HG03558 (cell line): ENCODE results near the gene PLA2G10.
"Not testable (repeated sequence)": the region's sequence is repeated elsewhere in the genome, so short reads cannot be mapped to it uniquely, and the experiment has no call there.

ENCODE experiments used
- ATAC-seq: cut with Tn5 transposase; IDR thresholded peaks from one replicate; pipeline ENCODE4 v1.9.1; 2021; ENCODE audit warnings: moderate number of reproducible peaks; ENCODE audit not compliant: unreplicated experiment; ENCODE audit errors: extremely low read depth

The PLA2G10 gene

GRCh38 chr16:14694129-14694528, at the start of gene PLA2G10:
Gene PLA2G10, minus strand, starts transcription at chr16:14694308. Its CDS starts 79 bp downstream, at chr16:14694229.
- not testable (repeated sequence) for ATAC-seq

DNA sequence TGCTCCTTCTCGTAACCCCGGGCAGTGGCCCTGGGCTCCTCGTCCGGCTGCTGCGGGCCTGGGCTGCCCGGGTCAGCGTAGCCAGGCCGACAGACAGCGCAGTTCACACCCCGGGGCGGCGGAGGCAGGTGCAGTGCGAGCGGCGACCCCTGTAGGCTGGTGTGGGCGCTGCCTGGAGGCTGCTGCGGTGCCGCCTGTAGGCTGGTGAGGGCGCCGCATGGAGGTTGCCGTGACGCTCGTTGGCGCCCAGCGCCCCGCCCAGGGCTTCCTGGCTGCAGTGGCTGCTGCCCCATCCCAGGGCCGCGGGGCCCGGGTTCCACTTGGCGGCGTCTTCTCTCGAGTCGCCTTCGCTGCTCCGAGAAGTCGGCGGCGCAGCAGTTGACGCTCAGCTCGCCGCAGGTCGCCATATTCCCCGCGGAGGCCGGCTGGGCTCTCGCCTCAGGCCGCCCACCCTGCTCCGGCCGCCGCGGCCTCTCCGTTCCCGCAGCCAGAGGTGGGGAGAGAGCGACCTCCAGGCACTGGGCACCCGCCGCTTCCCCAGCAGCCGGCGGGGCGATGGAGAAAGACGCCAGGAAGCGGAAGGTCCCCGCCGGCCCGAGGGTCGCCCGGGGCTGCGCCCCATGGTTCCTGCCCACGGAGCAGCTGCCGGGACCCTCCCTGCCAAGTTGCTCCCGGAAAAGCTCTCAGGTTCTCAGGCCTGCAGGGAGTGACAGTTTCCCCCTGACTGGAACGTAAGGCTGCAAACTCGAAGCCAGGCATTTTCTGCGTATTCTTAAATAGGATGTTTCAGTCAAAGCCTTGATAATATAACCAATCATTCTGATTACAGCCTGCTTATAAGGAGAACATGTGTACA, 48.4 kb upstream of the PLA2G10 start, which contains the start of gene NPIPA2:
Gene NPIPA2, plus strand, starts transcription at position 261 of the 856 bp plus-strand sequence. CDS start 5,533 bp downstream, outside the sequence.
- ATAC-seq: peak; percentile 88

GRCh38 chr16:14741794-14742193, 47.7 kb upstream of the PLA2G10 start:
- not testable (repeated sequence) for ATAC-seq

- ATAC-seq: not testable (repeated sequence)
Observed at GRCh38 chr16:14740832-14741385, 46.8 kb upstream of the PLA2G10 start.

DNA sequence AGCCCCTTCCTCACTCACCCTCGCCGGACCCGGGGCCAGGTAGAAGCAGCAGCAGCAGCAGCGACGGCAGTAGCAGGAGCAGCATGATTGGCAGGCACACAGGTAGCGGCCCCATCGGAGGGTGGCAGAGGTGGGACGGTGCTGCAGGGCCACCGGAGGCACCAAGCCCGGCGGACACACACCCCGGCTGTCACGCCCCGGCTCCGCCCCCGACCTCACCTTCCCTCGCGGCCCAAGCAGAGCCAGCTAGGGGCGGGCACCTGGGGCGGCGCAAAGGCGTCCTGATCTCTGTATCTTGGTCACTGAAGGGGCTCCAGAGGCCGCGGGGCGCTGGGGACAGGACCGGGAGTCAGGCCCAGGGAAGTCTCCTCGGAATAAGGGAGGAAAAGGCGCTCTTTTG, 39.1 kb upstream of the PLA2G10 start:
- ATAC-seq: not testable (repeated sequence)

DNA sequence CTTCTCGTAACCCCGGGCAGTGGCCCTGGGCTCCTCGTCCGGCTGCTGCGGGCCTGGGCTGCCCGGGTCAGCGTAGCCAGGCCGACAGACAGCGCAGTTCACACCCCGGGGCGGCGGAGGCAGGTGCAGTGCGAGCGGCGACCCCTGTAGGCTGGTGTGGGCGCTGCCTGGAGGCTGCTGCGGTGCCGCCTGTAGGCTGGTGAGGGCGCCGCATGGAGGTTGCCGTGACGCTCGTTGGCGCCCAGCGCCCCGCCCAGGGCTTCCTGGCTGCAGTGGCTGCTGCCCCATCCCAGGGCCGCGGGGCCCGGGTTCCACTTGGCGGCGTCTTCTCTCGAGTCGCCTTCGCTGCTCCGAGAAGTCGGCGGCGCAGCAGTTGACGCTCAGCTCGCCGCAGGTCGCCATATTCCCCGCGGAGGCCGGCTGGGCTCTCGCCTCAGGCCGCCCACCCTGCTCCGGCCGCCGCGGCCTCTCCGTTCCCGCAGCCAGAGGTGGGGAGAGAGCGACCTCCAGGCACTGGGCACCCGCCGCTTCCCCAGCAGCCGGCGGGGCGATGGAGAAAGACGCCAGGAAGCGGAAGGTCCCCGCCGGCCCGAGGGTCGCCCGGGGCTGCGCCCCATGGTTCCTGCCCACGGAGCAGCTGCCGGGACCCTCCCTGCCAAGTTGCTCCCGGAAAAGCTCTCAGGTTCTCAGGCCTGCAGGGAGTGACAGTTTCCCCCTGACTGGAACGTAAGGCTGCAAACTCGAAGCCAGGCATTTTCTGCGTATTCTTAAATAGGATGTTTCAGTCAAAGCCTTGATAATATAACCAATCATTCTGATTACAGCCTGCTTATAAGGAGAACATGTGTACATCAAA, 9.3 kb upstream of the PLA2G10 start, which contains the start of gene NPIPA3:
Gene NPIPA3, plus strand, starts transcription at position 256 of the 856 bp plus-strand sequence. CDS start 5,533 bp downstream, outside the sequence.
- peak; percentile 87 for ATAC-seq

- ATAC-seq: not testable (repeated sequence)
Observed at GRCh38 chr16:14702672-14703071, 8.6 kb upstream of the PLA2G10 start.

DNA sequence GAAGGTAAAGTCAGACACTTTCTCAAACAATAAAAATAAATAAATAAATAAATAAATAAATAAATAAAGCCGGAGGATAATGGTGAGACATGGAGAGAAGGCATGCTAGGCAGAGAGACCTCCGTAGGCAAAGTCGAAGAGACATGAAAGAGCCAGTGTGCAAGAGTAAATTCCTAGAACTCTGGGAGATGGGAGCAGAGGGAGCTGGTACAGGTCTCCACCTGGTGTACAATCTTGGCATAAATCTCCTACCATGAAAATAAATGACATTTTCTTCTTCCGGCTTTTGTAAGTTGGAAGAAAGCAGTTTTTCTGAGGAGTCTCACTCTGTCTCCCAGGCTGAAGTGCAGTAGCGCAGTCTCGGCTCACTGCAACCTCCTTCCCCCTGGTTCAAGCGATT, 7.8 kb upstream of the PLA2G10 start:
- ATAC-seq: not testable (repeated sequence)

DNA sequence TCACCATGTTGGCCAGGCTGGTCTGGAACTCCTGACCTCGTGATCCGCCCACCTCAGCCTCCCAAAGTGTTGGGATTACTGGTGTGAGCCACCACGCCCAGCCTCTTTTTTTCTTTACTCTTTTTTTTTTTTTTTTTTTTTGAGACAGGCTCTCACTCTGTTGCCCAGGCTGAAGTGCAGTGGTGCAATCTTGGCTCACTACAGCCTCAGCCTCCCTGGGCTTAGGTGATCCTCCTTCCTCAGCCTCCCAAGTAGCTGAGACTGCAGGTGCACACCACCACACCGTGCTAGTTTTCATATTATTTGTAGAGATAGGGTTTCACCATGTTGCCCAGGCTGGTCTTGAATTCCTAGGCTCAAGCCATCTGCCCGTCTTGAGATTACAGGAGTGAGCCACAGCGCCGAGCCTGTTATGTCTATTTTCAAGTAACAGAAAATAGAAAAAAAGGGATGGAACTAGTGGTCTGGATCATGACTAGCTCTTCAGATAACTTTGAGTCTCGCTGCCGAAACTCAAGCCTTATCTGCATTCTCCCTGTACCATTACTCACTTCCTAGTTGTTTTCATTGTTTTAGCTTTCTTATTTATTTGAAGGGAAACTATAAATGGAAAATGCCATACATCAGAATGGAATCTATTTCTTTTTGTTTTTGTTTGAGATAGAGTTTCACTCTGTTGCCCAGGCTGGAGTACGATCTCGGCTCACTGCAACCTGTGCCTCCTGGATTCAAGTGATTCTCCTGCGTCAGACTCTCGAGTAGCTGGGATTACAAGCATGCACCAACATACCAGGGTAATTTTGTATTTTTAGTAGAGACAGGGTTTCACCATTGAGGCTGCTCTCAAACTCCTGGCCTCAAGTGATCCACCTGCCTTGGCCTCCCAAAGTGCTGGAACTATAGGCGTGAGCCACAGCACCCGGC, 8.0 kb downstream of the PLA2G10 start:
- ATAC-seq: not testable (repeated sequence)

GRCh38 chr16:14682121-14682520, 12.0 kb downstream of the PLA2G10 start:
- ATAC-seq: no peak

DNA sequence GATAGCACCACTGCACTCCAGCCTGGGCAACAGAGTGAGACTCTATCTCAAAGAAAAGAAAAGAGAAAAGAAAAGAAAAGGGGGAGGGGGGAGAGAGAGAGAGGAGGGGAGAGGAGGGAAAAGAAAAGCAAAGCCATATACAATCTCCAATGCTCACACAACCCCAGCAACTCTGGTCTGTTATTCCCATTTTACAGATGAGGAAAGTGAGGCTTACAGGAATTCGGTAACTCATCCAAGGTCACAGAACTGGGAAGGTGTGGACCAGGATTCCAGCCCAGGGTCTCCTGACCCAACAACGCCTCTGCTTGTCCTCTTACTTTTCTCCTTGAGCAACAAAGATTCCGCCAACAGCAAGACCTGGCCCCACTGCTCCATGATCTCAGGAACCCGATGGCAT, 13.0 kb downstream of the PLA2G10 start:
- no peak for ATAC-seq

GRCh38 chr16:14680396-14680795, 13.7 kb downstream of the PLA2G10 start:
- not testable (repeated sequence) for ATAC-seq

DNA sequence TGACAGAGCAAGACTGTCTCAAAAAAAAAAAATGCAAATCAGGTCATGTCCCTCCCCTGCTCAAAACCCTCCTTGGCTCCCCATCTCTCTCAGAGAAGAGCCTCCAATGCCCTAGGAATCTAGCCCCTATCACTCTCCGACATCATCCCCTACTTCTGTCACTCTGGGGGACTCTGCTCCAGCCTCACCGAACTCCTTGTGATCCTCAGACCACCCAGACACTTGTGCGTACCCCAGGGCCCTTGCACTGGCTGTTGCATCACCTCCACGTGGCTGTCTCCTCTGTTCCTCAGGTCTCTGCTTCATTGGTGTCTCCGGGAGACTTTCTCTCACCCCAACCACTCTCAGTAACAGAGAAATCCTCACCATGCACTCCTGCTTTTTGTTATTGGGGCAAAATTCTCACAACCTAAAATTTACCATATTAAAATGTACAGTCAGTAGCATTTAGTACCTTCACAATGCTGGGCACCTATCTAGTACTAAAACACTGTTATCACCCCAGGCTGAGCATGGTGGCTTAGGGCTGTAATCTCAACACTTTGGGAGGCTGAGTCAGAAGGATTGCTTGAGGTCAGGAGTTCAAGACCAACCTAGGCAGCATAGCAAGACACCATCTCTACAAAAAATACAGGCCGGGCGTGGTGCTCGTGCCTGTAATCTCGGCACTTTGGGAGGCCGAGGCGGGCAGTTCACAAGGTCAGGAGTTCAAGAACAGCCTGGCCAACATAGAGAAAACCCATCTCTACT, 15.2 kb downstream of the PLA2G10 start:
- no peak for ATAC-seq

GRCh38 chr16:14677627-14678026, 16.5 kb downstream of the PLA2G10 start:
- no peak for ATAC-seq

- no peak for ATAC-seq
Observed at GRCh38 chr16:14676633-14677032, 17.5 kb downstream of the PLA2G10 start.

DNA sequence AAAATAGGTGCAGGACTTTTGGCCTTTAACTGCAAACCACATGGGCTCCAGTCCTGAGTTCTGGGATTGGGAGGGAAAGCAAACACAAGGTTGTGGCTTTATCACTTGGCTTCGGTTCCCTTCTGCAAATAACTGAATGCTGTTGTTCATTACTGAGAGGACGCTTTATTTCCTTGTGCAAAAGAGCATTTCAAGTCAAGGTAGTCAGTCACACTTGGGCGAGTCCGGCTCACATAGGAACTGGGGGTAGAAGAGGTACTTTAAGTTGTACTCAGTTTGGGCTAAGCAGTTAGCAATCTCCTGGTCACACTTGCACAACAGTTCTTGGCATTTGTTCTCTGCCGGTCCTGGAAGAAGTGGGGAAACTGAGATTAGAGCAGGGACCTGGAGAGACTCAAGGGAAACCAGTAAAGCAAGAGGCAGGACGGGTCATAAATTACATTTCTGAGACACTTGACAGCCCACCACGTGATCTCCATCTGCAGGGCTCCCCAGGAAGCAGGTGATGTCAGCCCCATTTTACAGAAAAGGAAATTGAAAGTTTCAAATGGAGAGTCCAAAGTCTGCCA, 21.6 kb downstream of the PLA2G10 start:
- no peak for ATAC-seq

DNA sequence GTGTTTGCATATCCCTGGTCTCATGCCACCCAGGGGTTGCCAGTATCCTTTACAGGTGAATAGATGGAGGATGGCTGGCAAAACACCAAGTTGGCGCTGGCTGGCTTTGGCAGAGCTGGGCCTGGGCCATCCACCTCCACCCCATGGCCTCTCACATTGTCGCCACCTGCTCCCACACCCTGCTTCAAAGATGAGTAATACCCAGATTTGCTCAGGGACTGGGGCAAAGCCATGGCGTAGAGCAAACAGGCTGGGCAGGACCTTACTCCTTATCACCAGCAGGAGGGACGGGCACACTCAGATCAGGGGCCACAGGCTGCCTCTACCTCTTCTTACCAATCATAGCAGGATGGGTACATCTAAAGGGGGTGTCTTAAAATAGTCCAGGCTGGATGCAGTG, 24.3 kb downstream of the PLA2G10 start:
- no peak for ATAC-seq

- ATAC-seq: no peak
Observed at GRCh38 chr16:14668556-14669223, 25.4 kb downstream of the PLA2G10 start.
